Suprapubic skin (tissue), 4 donors: ENCODE measurements around the gene TBCC. TPM values are rescaled to one million over a fixed set of nuclear protein-coding genes. Genes with fewer than 3 reads are reported as not detected.

ENCODE experiments used
- DNase-seq, 2 donors: peaks; one replicate each; pipeline ENCODE4 v3.0.0-alpha.2; 2019; ENCODE audit warnings: low spot score in 2 of 2
- H3K27ac ChIP-seq: fragments of 200-600 bp; sonication (generic); one replicate; pipeline ENCODE4 v1.5.1; 2019
- H3K27me3 ChIP-seq: fragments of 200-600 bp; sonication (generic); one replicate; pipeline ENCODE4 v1.5.1; 2019
- H3K36me3 ChIP-seq: fragments of 200-600 bp; sonication (generic); one replicate; pipeline ENCODE4 v1.5.1; 2019
- H3K4me1 ChIP-seq: fragments of 200-600 bp; sonication (generic); one replicate; pipeline ENCODE4 v1.5.1; 2019
- H3K4me3 ChIP-seq: fragments of 200-600 bp; sonication (generic); one replicate; pipeline ENCODE4 v1.5.1; 2019; ENCODE audit warnings: mild to moderate bottlenecking
- H3K9me3 ChIP-seq: fragments of 200-600 bp; sonication (generic); one replicate; pipeline ENCODE4 v1.5.1; 2019
- EP300 ChIP-seq: sonication (generic); formaldehyde crosslinking; IDR thresholded peaks from one replicate; pipeline ENCODE4 v1.6.1; 2017; ENCODE audit warnings: antibody characterized with exemption
- POLR2A ChIP-seq, 2 donors: fragments of 450-650 bp; IDR thresholded peaks; one replicate each; pipeline ENCODE4 v1.6.1; 2017; ENCODE audit warnings: antibody characterized with exemption in 2 of 2, mild to moderate bottlenecking in 2 of 2, moderate library complexity in 2 of 2
- POLR2AphosphoS5 ChIP-seq, 3 donors: sonication (generic); formaldehyde crosslinking; IDR thresholded peaks; one replicate each; pipeline ENCODE4 v1.6.1; 2017; ENCODE audit warnings: antibody characterized with exemption in 3 of 3
- WGBS: methylation state at CpG from one replicate; pipeline ENCODE4 v1.1.5; 2018; 5-methylcytosine and 5-hydroxymethylcytosine counted together
- total RNA-seq, 4 donors: library from RNA; depleted of rRNA; stranded (reverse); fragments of >200 nt; gene quantifications; one replicate each; pipeline ENCODE4 v1.1.0, GENCODE V29; 2016
- TF ChIP-seq, protein P1 (sequence below), 2 donors: fragments of 200-600 bp in 1 of 2; fragments of 450-650 bp in 1 of 2; sonication (generic) in 1 of 2; IDR thresholded peaks; one replicate each; pipeline ENCODE4 v1.5.1; 2016 to 2019; ENCODE audit warnings: antibody characterized with exemption in 2 of 2, mild to moderate bottlenecking in 1 of 2, moderate library complexity in 1 of 2

Gene TBCC
- total RNA-seq, 4 donors from 2014 or later = 25.6 to 51.9 (median 30.2) TPM

DNA sequence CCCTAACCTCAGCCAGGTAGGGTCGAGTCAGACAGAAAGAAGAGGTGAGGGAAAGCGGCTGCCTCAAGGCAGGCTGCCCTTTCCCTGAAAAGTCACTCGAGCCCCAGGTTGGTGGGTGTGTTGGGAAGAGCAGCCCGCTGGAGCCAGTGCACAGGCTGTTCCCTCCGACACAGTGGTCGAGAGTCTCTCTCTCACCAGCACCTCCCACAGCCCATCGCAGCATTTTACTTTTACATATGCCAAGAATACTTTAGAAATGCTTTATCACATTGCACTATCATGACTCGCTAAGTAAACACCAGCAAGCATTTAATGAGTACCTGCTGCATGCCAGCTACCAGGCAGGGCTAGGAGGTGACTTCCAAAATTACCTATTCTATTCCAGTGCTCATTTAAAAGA, 25.2 kb downstream of the TBCC start:
- Histone ChIP-seq H3K36me3 (no peaks in the 10 kb centered on the region), H3K4me3 (no peak overlapping the region), H3K27ac (no peak overlapping the region), H3K4me1 (no peaks in the 10 kb centered on the region), H3K27me3 (no peaks in the 10 kb centered on the region), H3K9me3 (no peaks in the 10 kb centered on the region)
- no peak for DNase-seq
- 74% methylated on average over 8 of the region's 8 CpGs for WGBS
- TF ChIP-seq POLR2A (IDR thresholded peaks at IDR 0.05) (no peak), EP300 (no peak), POLR2AphosphoS5 (IDR thresholded peaks at IDR 0.05) (no peak)
- TF ChIP-seq, protein P1, sequence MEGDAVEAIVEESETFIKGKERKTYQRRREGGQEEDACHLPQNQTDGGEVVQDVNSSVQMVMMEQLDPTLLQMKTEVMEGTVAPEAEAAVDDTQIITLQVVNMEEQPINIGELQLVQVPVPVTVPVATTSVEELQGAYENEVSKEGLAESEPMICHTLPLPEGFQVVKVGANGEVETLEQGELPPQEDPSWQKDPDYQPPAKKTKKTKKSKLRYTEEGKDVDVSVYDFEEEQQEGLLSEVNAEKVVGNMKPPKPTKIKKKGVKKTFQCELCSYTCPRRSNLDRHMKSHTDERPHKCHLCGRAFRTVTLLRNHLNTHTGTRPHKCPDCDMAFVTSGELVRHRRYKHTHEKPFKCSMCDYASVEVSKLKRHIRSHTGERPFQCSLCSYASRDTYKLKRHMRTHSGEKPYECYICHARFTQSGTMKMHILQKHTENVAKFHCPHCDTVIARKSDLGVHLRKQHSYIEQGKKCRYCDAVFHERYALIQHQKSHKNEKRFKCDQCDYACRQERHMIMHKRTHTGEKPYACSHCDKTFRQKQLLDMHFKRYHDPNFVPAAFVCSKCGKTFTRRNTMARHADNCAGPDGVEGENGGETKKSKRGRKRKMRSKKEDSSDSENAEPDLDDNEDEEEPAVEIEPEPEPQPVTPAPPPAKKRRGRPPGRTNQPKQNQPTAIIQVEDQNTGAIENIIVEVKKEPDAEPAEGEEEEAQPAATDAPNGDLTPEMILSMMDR (IDR thresholded peaks at IDR 0.05) = no peak

DNA sequence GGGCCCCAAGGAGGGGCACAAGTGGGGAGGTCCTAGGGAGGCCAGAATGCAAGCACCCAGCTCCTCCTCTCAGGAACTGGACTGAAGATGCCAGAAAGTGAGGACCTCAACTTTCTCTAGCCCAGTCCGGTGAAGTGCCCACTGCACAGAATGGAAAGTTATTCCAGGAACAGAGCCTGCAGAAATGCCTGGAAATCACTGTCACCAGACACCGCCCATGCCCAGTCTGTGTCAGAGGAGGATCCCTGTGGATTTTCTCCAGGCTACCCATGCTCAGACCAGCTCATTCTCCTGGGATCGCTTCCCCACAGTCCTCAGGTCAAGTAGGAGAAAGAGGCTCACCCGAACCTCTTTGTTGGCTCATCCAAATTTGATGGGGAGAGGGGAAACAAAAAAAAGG, 30.0 kb downstream of the TBCC start:
- WGBS = 86% methylated on average over 4 of the region's 4 CpGs
- no peak for DNase-seq
- H3K4me3 ChIP-seq = no peak overlapping the region
- TF ChIP-seq POLR2A (IDR thresholded peaks at IDR 0.05) (no peak), POLR2AphosphoS5 (IDR thresholded peaks at IDR 0.05) (no peak), EP300 (no peak)
- TF ChIP-seq, protein P1 (IDR thresholded peaks at IDR 0.05) = no peak
- no peaks in the 10 kb centered on the region for H3K9me3 ChIP-seq
- H3K36me3 ChIP-seq = no peaks in the 10 kb centered on the region
- H3K27me3 ChIP-seq = no peaks in the 10 kb centered on the region
- no peaks in the 10 kb centered on the region for H3K4me1 ChIP-seq
- H3K27ac ChIP-seq = no peak overlapping the region

DNA sequence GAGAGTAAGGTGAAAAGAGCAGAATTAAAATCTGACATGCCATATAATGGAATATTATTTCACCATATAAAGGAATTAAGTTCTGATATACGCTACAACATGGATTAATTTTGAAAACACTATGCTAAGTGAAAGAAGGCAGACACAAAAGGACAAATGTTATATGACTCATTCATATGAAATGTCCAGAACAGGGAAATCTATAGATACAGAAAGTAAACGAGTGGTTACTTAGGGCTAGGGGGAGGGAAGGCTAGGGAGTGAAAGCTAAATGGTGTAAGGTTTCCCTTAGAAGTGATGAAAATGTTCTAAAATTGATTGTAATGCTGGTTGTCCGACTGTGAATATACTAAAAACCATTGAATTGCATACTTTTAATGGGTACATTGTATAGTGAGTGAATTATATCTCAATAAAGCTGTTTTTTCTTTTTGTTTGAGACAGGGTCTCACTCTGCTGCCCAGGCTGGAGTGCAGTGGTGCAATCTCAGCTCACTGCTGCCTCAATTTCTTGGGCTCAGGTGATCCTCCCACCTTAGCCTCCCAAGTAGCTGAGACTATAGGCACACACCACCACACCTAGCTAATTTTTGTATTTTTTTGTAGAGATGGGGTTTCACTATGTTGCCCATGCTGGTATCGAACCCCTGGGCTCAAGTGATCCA, 31.7 kb downstream of the TBCC start:
- H3K4me1 ChIP-seq = no peaks in the 10 kb centered on the region
- H3K27ac ChIP-seq = no peak overlapping the region
- H3K4me3 ChIP-seq = no peak overlapping the region
- no peaks in the 10 kb centered on the region for H3K27me3 ChIP-seq
- DNase-seq = no peak
- no peak for TF ChIP-seq POLR2A (IDR thresholded peaks at IDR 0.05)
- WGBS = 83% methylated on average over 4 of the region's 4 CpGs
- H3K36me3 ChIP-seq = no peaks in the 10 kb centered on the region
- no peaks in the 10 kb centered on the region for H3K9me3 ChIP-seq

DNA sequence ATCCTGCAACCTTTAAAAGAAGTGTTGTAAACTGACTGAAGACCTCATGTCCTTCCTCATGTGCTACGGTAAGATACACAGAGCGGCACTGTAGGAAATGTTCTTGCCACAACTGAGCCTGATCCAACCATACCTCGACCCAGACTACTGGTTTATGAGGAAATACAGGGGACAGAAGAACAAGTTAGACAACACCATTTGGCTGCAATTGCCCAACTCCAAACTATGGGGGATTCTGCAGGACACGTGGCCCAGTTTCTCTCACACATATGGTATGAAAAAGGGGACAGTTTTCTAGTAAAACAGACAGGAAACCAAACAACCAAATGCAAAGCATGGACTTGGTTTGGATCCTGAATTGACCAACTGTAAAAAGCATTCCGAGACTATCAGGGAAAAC, 34.0 kb downstream of the TBCC start:
- no peak for DNase-seq
- H3K4me3 ChIP-seq = no peak overlapping the region
- H3K9me3 ChIP-seq = no peaks in the 10 kb centered on the region
- 92% methylated on average over 5 of the region's 5 CpGs for WGBS
- no peak overlapping the region for H3K27ac ChIP-seq
- TF ChIP-seq, protein P1 (IDR thresholded peaks at IDR 0.05) = no peak
- TF ChIP-seq EP300 = no peak
- TF ChIP-seq POLR2AphosphoS5 (IDR thresholded peaks at IDR 0.05) = no peak
- TF ChIP-seq POLR2A (IDR thresholded peaks at IDR 0.05) = no peak
- no peaks in the 10 kb centered on the region for H3K27me3 ChIP-seq
- no peaks in the 10 kb centered on the region for H3K36me3 ChIP-seq
- no peaks in the 10 kb centered on the region for H3K4me1 ChIP-seq

DNA sequence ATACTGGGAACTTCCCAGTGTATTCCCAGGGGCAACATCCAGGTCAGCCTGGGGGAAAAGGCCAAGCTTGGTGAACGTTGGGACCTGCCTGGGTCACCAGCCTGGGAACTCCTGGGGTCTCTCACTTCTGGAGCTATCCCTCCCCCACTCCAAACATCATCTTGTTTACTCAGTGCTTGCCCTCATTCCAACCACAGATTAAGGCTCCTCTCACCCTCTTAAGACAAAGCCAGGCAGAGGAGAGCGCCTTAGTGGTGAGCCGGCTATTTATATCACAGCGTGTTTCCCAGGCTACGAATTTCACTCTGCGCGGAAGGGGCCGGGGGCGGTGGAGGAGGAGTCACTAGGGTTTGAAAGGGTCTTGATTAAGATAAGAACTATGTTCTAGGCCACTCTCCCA, 35.6 kb downstream of the TBCC start:
- no peaks in the 10 kb centered on the region for H3K36me3 ChIP-seq
- no peaks in the 10 kb centered on the region for H3K9me3 ChIP-seq
- DNase-seq = no peak
- no peak overlapping the region for H3K4me3 ChIP-seq
- WGBS = 52% methylated on average over 9 of the region's 9 CpGs
- no peaks in the 10 kb centered on the region for H3K27me3 ChIP-seq
- H3K4me1 ChIP-seq = no peaks in the 10 kb centered on the region
- no peak overlapping the region for H3K27ac ChIP-seq
- TF ChIP-seq EP300 (no peak), POLR2AphosphoS5 (IDR thresholded peaks at IDR 0.05) (no peak), POLR2A (IDR thresholded peaks at IDR 0.05) (no peak)
- TF ChIP-seq, protein P1 (IDR thresholded peaks at IDR 0.05) = no peak

DNA sequence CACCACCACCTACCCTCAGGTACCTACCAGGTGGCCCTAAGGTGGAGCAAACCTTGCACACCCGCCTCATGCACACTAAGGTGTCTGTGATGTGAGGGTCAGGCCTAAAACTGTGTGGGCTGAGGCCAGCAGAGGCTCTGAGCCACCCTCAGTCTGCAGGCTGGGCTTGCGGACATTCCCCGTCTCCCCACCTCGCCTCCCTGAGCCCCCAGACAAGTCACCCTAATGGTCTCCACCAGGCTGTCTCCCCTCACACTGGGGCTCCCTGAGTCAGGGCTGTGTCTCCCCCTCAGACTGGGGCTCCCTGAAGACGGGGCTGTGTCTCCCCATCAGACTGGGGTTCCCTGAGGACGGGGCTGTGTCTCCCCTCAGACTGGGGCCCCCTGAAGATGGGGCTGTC, 36.0 kb downstream of the TBCC start:
- Histone ChIP-seq H3K4me3 (no peak overlapping the region), H3K27me3 (no peaks in the 10 kb centered on the region), H3K4me1 (no peaks in the 10 kb centered on the region), H3K9me3 (no peaks in the 10 kb centered on the region), H3K36me3 (no peaks in the 10 kb centered on the region), H3K27ac (no peak overlapping the region)
- TF ChIP-seq EP300 = no peak
- no peak for TF ChIP-seq POLR2A (IDR thresholded peaks at IDR 0.05)
- TF ChIP-seq, protein P1 (IDR thresholded peaks at IDR 0.05) = no peak
- TF ChIP-seq POLR2AphosphoS5 (IDR thresholded peaks at IDR 0.05) = no peak
- no peak for DNase-seq
- 89% methylated on average over 4 of the region's 6 CpGs for WGBS
